ENCODE measurements around the gene TMEM269.

DNA sequence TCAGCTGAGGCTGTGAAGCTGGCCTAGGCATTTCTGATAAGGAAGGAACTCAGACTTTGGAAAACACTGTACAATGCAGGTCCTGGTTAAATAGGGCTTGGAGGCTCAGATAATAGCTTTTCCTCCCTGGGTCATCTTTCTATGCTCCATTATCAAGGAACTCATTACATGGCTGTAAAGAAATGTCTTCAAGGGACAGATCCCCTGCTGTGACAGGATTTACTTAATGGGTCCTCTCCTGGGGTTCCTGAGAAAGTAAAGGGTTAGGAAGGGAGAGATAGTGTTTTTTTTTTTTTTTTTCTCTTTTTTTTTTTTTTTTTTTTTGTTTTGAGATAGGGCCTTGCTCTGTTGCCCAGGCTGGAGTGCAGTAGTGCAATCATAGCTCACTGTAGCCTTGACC, 46.5 kb downstream of the TMEM269 start:
- TF ChIP-seq TAF1 (IDR thresholded peaks at IDR 0.05; ENCODE audit: borderline replicate concordance, insufficient read depth, low read length) (no peak), POLR2AphosphoS5 (IDR thresholded peaks at IDR 0.05; ENCODE audit: low read depth, low read length) (no peak)
